ENCODE results near the gene DPYSL4.

DNA sequence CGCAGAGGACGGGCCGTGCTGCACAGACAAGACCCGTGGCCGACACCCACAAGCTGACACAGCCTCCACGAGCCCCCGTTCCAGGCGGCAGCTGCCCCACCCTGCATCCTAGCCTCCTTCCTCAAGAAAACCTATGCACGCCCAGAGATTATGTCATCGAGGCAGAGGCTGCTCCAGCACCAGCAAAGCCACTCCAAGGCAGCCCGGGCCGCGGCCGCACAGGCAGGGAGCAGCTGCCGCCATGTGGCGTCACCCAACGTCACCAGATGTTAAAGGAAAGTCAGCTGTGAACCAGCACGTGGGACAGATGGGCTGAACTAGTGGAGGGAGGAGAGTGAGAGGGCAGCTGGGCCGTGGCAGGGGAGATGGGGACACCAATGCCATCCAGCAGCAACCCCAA is 61.2 kb downstream of the DPYSL4 start:
- TF ChIP-seq POLR2A (IDR thresholded peaks at IDR 0.05): no peak
- TF ChIP-seq, protein P1, sequence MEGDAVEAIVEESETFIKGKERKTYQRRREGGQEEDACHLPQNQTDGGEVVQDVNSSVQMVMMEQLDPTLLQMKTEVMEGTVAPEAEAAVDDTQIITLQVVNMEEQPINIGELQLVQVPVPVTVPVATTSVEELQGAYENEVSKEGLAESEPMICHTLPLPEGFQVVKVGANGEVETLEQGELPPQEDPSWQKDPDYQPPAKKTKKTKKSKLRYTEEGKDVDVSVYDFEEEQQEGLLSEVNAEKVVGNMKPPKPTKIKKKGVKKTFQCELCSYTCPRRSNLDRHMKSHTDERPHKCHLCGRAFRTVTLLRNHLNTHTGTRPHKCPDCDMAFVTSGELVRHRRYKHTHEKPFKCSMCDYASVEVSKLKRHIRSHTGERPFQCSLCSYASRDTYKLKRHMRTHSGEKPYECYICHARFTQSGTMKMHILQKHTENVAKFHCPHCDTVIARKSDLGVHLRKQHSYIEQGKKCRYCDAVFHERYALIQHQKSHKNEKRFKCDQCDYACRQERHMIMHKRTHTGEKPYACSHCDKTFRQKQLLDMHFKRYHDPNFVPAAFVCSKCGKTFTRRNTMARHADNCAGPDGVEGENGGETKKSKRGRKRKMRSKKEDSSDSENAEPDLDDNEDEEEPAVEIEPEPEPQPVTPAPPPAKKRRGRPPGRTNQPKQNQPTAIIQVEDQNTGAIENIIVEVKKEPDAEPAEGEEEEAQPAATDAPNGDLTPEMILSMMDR (IDR thresholded peaks at IDR 0.05): no peak

Data from Peyer's patch (tissue), 4 donors.